Esophagus squamous epithelium (tissue), 4 donors: Measurements from ENCODE around the gene GPR142.

Experiments
- CTCF ChIP-seq, 6 experiments: fragments of 450-650 bp in 4 of 6; fragments of 200-600 bp in 2 of 6; sonication (generic) in 2 of 6; IDR thresholded peaks; one replicate each; pipeline ENCODE4 v1.5.1; 2016 to 2019; ENCODE audit warnings: antibody characterized with exemption in 6 of 6, mild to moderate bottlenecking in 4 of 6, moderate library complexity in 4 of 6
- POLR2A ChIP-seq, 4 donors: fragments of 450-650 bp; IDR thresholded peaks; one replicate each; pipeline ENCODE4 v1.6.1; 2017; ENCODE audit warnings: antibody characterized with exemption in 4 of 4, mild to moderate bottlenecking in 4 of 4, moderate library complexity in 3 of 4

- TF ChIP-seq CTCF (IDR thresholded peaks at IDR 0.05) = no peak
- no peak for TF ChIP-seq POLR2A (IDR thresholded peaks at IDR 0.05)
These were observed 36.3 kb downstream of the GPR142 start for GRCh38 chr17:74403512-74404137.
